Stimulated activated CD4-positive, alpha-beta T cell treated with anti-CD3 and anti-CD28 coated beads, Interleukin-15, amount 100 ng/mL, for 1 hour (primary cell): Measurements from ENCODE around the gene KHDC4.
A peak's percentile ranks its signal among the peaks of the same experiment; 100 is the strongest.
"Not testable (repeated sequence)": the region's sequence is repeated elsewhere in the genome, so short reads cannot be mapped to it uniquely, and the experiment has no call there.

Experiments
- DNase-seq, 2 donors: peaks; one replicate each; pipeline ENCODE4 v3.0.0-alpha.2; 2020; ENCODE audit warnings: low read depth in 1 of 2, low spot score in 1 of 2

Gene KHDC4

DNA sequence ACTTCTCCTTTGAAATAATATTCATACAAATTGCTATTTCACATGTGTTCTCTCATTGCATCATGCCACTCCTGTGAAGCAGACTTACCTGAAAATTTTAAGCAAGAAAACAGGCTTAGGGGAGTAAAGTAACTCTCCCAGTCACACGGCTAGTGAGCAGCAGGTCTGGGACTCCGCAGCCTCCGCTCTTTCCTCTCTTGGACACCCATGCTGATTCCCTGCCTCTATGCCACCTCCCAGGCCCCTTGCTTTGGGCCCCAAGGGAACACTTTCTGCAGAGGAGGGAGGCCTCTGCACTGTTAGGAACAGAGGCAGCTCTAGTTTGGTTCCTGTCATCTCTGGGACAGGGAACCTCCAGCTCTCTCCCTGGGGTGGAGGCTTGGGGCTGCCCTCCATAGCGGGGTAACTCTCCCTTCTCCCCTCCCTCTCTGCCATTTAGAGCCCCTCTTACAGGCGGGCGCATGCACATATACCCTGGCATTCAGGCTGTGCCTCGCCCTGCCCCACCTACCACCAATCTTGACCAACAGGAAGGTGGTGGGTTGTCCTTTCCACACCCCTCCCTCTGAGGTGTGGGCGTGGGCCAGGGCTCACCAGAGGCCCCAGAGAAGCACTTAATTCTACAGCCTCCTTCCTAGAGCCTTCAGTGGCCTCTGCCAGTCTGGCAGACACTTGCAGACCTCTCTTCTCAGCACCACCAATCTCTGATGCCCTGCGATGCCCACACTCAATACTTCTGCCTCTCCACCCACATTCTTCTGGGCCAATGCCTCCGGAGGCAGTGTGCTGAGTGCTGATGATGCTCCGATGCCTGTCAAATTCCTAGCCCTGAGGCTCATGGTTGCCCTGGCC lies 7.0 kb upstream of the KHDC4 start, which contains the start of gene RXFP4:
Gene RXFP4 (plus strand): TSS at position 646 of the 852 bp plus-strand sequence. CDS start 72 bp downstream, at position 718.
- no peak for DNase-seq

DNA sequence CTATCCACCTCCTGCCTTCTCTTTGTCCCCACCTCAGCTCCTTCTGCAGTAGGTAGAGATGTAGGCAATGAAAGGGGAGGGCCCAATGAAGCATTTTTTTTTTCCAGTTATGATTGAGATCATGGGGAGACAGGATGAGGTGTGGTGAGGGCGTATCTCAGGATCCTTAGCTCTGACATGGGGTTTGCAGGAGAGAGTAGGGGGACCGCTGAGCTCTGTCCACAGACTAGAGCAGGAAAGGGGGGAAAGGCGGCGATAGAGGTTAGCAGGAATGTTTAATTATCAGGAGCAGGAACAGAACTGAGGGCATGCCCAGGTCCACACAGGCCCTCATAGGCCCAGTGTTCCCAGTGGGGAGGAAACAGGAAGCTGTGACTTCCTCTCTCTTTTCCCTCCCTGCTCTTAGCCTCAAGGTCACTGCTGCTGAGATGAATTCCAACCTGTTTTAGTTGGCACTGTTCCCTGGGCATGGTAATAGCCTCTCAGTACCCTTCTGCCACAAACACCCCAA lies 6.3 kb upstream of the KHDC4 start:
- no peak for DNase-seq

- no peak for DNase-seq
Measured at GRCh38 chr1:155938220-155938627, 4.0 kb upstream of the KHDC4 start.

DNA sequence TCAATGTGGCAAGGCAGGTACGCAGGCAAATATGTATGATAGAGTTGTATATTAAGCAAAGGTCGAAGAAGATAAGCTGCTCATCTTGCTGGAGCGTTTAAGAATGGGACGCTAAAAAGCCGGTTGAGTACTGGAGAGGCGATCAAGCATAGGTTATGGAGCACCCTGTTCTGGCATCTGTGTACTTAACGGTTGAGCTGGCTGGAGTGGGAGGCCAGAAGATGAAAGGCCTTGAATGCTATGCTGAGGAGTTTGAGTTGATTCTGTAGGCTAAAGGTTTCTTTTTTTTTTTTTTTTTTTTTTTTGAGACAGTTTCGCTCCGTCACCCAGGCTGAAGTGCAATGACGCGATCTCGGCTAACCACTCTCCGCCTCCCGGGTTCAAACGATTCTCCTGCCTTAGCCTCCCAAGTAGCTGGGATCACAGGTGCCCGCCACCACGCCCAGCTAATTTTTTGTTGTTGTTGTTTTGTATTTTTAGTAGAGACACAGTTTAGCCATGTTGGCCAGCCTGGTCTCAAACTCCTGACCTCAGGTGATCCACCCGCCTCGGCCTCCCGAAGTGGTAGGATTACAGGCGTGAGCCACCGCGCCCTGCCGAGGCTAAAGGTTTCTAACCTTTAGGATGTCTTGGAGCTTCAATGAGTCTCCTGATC lies 850 bp upstream of the KHDC4 start:
- no peak for DNase-seq

GRCh38 chr1:155933591-155934096 lies 569 bp downstream of the KHDC4 start:
- no peak for DNase-seq

DNA sequence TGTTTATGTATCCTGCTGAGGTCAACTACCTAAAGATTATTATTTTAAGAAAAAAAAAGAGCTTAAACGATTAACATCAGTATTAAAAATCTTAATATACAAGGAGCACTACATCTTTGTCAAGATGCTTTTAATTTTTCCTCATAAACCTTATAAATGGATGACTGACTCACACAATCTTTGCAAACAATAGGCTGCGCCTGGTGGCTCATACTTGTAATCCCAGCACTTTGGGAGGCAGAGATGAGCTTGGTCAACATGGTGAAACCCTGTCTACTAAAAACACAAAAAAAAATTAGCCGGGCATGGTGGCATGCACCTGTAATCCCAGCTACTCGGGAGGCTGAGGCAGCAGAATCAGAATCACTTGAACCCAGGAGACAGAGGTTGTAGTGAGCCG lies 1.7 kb downstream of the KHDC4 start:
- no peak for DNase-seq

- no peak for DNase-seq
Measured at GRCh38 chr1:155932081-155932480, 2.1 kb downstream of the KHDC4 start.

- no peak for DNase-seq
Measured at GRCh38 chr1:155931332-155932038, 2.7 kb downstream of the KHDC4 start.

DNA sequence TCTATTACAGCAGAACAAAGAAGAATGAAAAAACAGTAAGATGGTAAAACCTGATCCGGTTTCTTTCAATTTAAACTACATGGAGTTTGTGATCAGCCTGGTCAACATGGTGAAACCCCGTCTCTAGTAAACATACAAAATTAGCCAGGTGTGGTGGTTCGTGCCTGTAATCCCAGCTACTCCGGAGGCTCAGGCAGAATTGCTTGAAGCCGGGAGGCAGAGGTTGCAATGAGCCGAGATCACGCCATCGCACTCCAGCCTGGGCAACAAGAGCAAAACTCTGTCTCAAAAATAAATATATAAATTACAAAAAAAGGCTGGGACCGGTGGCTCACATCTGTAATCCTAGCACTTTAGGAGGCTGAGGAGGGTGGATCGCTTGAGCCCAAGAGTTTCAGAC lies 3.5 kb downstream of the KHDC4 start:
- DNase-seq = not testable (repeated sequence)

- no peak for DNase-seq
Measured at GRCh38 chr1:155929057-155929456, 5.2 kb downstream of the KHDC4 start.

DNA sequence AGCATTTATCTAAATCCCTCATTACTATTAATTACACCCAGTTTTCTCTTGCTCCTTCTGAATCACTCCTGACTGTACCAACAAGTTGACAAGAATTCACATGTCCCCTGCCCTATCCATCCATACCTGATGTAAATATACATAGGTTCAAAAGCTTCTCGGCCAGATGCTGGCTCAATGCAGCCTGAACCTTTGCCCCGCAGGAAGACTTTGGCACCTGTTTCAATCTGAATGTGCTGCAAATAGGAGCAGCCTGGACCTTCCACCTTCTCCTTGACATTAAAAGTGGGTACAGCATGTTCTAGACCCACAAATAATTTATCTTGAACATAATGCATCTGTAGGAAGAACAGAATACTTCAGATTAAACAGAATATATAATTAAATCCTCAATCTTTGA lies 8.7 kb downstream of the KHDC4 start:
- no peak for DNase-seq

DNA sequence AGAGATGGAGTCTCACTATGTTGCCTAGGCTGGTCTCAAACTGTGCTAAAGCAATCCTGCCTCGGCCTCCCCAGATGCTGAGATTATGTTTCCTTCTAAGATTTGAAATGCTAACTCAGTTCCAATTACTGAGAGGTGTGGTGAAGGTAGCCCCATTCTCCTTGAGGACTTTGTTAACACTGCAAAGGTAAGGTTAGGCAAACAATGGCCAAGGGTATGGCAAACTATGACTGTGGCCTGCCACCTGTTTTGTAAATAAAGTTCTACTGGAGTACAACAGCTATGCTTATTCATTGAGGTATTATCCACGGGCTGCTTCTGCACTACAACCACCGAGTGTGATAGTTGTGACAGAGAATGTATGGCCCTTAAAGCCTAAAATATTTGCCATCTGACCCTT lies 13.5 kb downstream of the KHDC4 start:
- DNase-seq = no peak

GRCh38 chr1:155919801-155920200 lies 14.4 kb downstream of the KHDC4 start:
- no peak for DNase-seq

- no peak for DNase-seq
Measured at GRCh38 chr1:155918660-155919059, 15.6 kb downstream of the KHDC4 start.

- no peak for DNase-seq
Measured at GRCh38 chr1:155913969-155914757, 20.1 kb downstream of the KHDC4 start.

DNA sequence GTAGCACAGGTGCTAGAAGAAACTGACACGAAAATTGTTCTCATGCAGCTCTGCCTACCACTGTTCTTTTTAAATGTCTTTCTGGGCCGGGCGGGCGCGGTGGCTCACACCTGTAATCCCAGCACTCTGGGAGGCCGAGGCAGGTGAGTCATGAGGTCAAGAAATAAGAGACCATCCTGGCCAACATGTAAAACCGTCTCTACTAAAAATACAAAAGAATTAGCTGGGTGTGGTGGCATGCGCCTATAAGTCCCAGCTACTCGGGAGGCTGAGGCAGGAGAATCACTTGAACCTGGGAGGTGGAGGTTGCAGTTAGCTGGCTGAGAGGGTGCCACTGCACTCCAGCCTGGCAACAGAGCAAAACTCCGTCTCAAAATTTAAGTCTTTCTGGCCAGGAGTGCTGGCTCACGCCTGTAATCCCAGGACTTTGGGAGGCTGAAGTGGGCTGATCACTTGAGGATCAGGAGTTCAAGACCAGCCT lies 22.1 kb downstream of the KHDC4 start:
- no peak for DNase-seq

GRCh38 chr1:155911156-155912055 lies 22.8 kb downstream of the KHDC4 start, which contains the start of gene RIT1:
Gene RIT1 (minus strand): TSS chr1:155911349. CDS start chr1:155910761, 588 bp downstream.
- peak; percentile 74 to 76 for DNase-seq

- no peak for DNase-seq
Measured at GRCh38 chr1:155910621-155911121, 23.5 kb downstream of the KHDC4 start.

DNA sequence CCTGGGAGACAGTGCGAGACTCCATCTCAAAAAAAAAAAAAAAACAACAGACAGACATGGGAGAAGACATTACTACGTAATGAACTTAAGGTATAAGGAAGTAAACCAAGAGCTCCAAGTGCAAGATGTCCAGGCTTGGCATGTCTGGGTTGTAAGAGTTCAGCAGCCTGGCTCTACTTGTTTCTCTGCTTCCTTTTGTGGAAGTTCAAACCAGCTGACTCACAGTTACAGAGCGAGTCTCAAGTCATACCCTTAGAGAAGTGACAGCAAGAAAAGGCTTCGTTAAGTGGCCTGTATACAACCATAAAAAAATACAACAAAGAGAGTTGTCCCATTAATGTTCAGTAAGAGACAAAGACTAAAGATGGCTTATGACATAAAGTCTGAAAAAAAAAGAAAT lies 24.3 kb downstream of the KHDC4 start:
- DNase-seq = no peak
